ENCODE results near the gene EHD4.

DNA sequence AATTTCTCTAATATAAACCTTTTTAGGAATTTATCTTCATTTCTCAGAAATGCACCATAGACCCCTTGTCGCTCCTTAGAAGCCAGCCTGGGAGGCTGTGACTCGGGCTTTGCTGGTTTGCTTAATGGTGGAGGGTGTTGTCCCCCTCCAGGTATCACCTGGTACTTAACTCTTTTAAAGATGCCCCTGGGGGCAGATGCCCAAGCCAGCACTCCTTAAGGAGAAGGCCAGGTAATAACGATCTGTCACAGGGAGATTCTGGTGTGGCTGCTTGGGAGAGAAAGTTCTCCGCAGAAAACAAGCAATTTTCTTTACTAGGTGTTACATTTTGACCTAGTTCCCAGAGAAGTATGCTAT is 22.3 kb downstream of the EHD4 start:
- TF ChIP-seq CTCF (IDR thresholded peaks at IDR 0.05) (no peak), POLR2AphosphoS5 (IDR thresholded peaks at IDR 0.05; ENCODE audit: insufficient read depth in 1 of 2, low read depth in 1 of 2) (no peak), POLR2A (IDR thresholded peaks at IDR 0.05) (no peak)

Measured in vagina (tissue), 2 donors.